Chondrocyte (in vitro differentiated cells): Measurements from ENCODE around the gene CCNF. TPM values are rescaled to one million over a fixed set of nuclear protein-coding genes. Genes with fewer than 3 reads are reported as not detected.

Experiments
- DNase-seq: peaks from one replicate; pipeline ENCODE4 v3.0.0; 2021; ENCODE audit warnings: mixed read lengths, low spot score
- H3K27ac Mint-ChIP-seq: one replicate; pipeline ENCODE4 v1.8.0; 2021; ENCODE audit warnings: mild to moderate bottlenecking, moderate library complexity, mixed read lengths; ENCODE audit not compliant: unreplicated experiment
- H3K27me3 Mint-ChIP-seq: 2 replicates; pipeline ENCODE4 v1.8.0; 2021; ENCODE audit warnings: low read depth, mixed read lengths
- H3K36me3 Mint-ChIP-seq: 2 replicates; pipeline ENCODE4 v1.8.0; 2021; ENCODE audit warnings: low read depth, mixed read lengths
- H3K4me1 Mint-ChIP-seq: 2 replicates; pipeline ENCODE4 v1.8.0; 2021; ENCODE audit warnings: low read depth, mild to moderate bottlenecking, mixed read lengths
- H3K4me3 Mint-ChIP-seq: one replicate; pipeline ENCODE4 v1.8.0; 2021; ENCODE audit warnings: mild to moderate bottlenecking, moderate library complexity, mixed read lengths; ENCODE audit not compliant: unreplicated experiment
- H3K9me3 Mint-ChIP-seq: 2 replicates; pipeline ENCODE4 v1.8.0; 2021; ENCODE audit warnings: low read depth, mixed read lengths
- total RNA-seq: library from RNA; stranded (reverse); gene quantifications from 3 replicates; pipeline ENCODE4 v1.2.1, GENCODE V29; 2021
- TF ChIP-seq, protein P1 (sequence below): fragments of 200-600 bp; sonication (generic); IDR thresholded peaks from 2 replicates; pipeline ENCODE4 v1.5.0; 2021; ENCODE audit warnings: antibody characterized with exemption, mild to moderate bottlenecking, moderate library complexity

The CCNF gene
- total RNA-seq, 1 donor from 2014 or later = 7.6 TPM

DNA sequence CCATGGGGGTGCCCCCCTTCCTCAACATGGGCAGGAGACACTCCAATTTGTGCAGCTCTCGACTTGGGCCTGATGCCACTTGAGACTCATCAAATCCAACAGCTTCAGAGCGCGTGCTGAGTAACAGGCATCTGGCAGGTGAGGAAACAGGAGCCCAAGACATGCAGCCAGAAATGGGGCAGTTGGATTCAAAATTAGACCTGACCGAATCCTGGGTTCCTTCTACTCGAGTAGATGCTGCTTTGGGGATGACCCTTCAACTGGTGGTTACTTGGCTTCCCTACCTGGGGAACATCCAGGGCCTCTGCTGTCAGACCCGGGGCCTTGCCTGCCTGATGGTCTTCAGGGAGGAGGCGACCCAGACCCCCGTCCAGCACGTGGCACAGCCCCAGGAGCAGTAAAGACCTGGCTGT, 41.4 kb downstream of the CCNF start:
- TF ChIP-seq, protein P1, sequence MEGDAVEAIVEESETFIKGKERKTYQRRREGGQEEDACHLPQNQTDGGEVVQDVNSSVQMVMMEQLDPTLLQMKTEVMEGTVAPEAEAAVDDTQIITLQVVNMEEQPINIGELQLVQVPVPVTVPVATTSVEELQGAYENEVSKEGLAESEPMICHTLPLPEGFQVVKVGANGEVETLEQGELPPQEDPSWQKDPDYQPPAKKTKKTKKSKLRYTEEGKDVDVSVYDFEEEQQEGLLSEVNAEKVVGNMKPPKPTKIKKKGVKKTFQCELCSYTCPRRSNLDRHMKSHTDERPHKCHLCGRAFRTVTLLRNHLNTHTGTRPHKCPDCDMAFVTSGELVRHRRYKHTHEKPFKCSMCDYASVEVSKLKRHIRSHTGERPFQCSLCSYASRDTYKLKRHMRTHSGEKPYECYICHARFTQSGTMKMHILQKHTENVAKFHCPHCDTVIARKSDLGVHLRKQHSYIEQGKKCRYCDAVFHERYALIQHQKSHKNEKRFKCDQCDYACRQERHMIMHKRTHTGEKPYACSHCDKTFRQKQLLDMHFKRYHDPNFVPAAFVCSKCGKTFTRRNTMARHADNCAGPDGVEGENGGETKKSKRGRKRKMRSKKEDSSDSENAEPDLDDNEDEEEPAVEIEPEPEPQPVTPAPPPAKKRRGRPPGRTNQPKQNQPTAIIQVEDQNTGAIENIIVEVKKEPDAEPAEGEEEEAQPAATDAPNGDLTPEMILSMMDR = no peak
- H3K27me3 Mint-ChIP-seq = no peaks in the 10 kb centered on the region
- H3K27ac Mint-ChIP-seq = peak overlapping the region; percentile 9
- DNase-seq = no peak
- no peaks in the 10 kb centered on the region for H3K9me3 Mint-ChIP-seq
- no peaks in the 10 kb centered on the region for H3K36me3 Mint-ChIP-seq
- peak overlapping the region; percentile 2 for H3K4me3 Mint-ChIP-seq
- H3K4me1 Mint-ChIP-seq = peaks cover 25% of the 10 kb centered on the region

DNA sequence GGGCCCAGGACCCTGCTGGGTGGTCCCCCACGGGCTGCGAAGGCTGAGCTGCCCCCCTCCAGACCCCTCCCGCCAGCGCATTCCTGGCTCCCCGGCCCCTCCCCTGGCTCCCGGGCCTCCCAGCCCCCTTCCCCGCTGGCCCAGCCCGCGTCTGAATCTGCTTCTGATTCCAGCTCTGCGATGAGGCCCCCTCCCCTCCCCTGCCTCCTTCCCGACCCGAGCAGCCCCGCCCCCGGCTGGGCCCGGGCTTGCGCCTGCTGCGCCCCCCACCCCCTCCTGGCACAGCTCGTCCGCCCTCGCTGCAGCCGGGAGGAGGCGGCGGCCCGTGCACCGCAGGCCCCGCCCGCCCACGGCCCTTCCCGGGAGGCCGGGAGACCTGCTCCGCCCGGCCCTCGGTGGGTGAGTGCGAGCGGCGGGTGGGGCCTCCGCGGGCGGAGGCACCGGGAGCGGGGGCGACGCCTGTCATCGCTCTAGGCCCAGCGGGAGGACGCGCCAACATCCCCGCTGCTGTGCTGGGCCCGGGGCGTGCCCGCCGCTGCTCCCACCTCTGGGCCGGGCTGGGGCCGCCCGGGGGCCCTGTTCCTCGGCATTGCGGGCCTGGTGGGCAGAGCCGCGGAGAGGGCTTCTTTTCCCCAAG, 41.9 kb downstream of the CCNF start, which contains the start of gene NTN3:
Gene NTN3 (plus strand): TSS at position 282 of the 637 bp plus-strand sequence. CDS start 405 bp downstream, outside the sequence.
- no peaks in the 10 kb centered on the region for H3K27me3 Mint-ChIP-seq

DNA sequence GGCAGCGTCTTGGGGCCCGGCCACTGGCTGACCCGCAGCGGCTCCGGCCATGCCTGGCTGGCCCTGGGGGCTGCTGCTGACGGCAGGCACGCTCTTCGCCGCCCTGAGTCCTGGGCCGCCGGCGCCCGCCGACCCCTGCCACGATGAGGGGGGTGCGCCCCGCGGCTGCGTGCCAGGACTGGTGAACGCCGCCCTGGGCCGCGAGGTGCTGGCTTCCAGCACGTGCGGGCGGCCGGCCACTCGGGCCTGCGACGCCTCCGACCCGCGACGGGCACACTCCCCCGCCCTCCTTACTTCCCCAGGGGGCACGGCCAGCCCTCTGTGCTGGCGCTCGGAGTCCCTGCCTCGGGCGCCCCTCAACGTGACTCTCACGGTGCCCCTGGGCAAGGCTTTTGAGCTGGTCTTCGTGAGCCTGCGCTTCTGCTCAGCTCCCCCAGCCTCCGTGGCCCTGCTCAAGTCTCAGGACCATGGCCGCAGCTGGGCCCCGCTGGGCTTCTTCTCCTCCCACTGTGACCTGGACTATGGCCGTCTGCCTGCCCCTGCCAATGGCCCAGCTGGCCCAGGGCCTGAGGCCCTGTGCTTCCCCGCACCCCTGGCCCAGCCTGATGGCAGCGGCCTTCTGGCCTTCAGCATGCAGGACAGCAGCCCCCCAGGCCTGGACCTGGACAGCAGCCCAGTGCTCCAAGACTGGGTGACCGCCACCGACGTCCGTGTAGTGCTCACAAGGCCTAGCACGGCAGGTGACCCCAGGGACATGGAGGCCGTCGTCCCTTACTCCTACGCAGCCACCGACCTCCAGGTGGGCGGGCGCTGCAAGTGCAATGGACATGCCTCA, 42.6 kb downstream of the CCNF start:
- Mint-ChIP-seq H3K4me1 (peaks cover 31% of the 10 kb centered on the region), H3K4me3 (no peak overlapping the region), H3K9me3 (no peaks in the 10 kb centered on the region), H3K27me3 (no peaks in the 10 kb centered on the region), H3K27ac (no peak overlapping the region), H3K36me3 (no peaks in the 10 kb centered on the region)
- DNase-seq = peak; percentile 82
- TF ChIP-seq, protein P1 = no peak

More for the DNA sequence above, 41.9 kb downstream of the CCNF start, which contains the start of gene NTN3:
- Mint-ChIP-seq H3K27ac (peak within 1 kb of the TSS; percentile 9), H3K4me3 (peak within 1 kb of the TSS; percentile 2), H3K36me3 (no peaks in the 10 kb centered on the region), H3K4me1 (peaks cover 30% of the 10 kb centered on the region), H3K9me3 (no peaks in the 10 kb centered on the region)
- TF ChIP-seq, protein P1 = no peak
- peak; percentile 85 for DNase-seq

DNA sequence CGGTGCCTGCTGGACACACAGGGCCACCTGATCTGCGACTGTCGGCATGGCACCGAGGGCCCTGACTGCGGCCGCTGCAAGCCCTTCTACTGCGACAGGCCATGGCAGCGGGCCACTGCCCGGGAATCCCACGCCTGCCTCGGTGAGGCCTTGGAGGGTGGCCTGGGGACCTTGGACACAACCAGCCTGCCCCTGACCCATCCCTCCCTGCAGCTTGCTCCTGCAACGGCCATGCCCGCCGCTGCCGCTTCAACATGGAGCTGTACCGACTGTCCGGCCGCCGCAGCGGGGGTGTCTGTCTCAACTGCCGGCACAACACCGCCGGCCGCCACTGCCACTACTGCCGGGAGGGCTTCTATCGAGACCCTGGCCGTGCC, 43.2 kb downstream of the CCNF start:
- no peaks in the 10 kb centered on the region for H3K27me3 Mint-ChIP-seq
- H3K4me1 Mint-ChIP-seq = peaks cover 31% of the 10 kb centered on the region
- DNase-seq = peak; percentile 90
- H3K36me3 Mint-ChIP-seq = no peaks in the 10 kb centered on the region
- TF ChIP-seq, protein P1 = no peak
- no peaks in the 10 kb centered on the region for H3K9me3 Mint-ChIP-seq
- H3K27ac Mint-ChIP-seq = no peak overlapping the region
- H3K4me3 Mint-ChIP-seq = no peak overlapping the region

DNA sequence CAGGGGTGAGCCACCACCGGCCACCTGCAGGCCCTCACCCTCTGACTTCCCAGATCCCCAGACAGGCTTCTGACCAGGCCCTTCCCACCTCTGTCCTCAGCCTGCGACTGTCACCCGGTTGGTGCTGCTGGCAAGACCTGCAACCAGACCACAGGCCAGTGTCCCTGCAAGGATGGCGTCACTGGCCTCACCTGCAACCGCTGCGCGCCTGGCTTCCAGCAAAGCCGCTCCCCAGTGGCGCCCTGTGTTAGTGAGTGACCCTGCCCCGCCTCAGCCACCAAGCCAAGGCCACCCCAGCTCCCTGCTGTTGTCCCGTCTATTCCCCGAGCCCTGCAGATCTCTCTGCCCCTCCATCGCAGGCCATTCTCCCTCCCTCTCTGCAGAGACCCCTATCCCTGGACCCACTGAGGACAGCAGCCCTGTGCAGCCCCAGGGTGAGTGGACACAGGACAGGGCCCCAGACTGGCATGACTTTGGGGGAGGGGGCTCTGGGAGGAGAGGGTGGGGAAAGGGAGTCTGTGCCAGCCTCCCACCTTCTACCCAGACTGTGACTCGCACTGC, 43.7 kb downstream of the CCNF start:
- H3K4me1 Mint-ChIP-seq = peaks cover 36% of the 10 kb centered on the region
- no peaks in the 10 kb centered on the region for H3K36me3 Mint-ChIP-seq
- H3K27me3 Mint-ChIP-seq = no peaks in the 10 kb centered on the region
- DNase-seq = peak; percentile 88
- peak overlapping the region; percentile 60 for H3K4me3 Mint-ChIP-seq
- TF ChIP-seq, protein P1 = no peak
- H3K9me3 Mint-ChIP-seq = no peaks in the 10 kb centered on the region
- no peak overlapping the region for H3K27ac Mint-ChIP-seq
